A549 (cell line): Measurements from ENCODE around the gene ANKRD6.

ENCODE experiments used
- CBX2 ChIP-seq: fragments of 200-600 bp; sonication (generic); IDR thresholded peaks from 2 replicates; pipeline ENCODE4 v1.6.1; 2016; ENCODE audit warnings: low read depth, mild to moderate bottlenecking, borderline replicate concordance
- FOSL2 ChIP-seq, 2 experiments: fragments of 450-650 bp in 1 of 2; fragments of >200 bp in 1 of 2; sonication (Bioruptor Twin) in 1 of 2; formaldehyde crosslinking; IDR thresholded peaks; 2 replicates each; pipeline versions ENCODE4 v1.5.0 to v1.6.1; 2016 to 2020; ENCODE audit warnings: mild to moderate bottlenecking in 1 of 2, moderate library complexity in 1 of 2
- HES2 ChIP-seq: fragments of >200 bp; sonication (Bioruptor Twin); formaldehyde crosslinking; IDR thresholded peaks from 2 replicates; pipeline ENCODE4 v1.6.1; 2016
- NPAS2 ChIP-seq: fragments of 250-450 bp; sonication (Bioruptor Pico); IDR thresholded peaks from 2 replicates; pipeline ENCODE4 v1.8.0; 2022; ENCODE audit warnings: mild to moderate bottlenecking, moderate library complexity, borderline replicate concordance
- POLR2A ChIP-seq: IDR thresholded peaks from 2 replicates; pipeline ENCODE4 v1.6.1; 2012; ENCODE audit warnings: mild to moderate bottlenecking, low read length
- REST ChIP-seq: fragments of 200-600 bp; sonication (generic); IDR thresholded peaks from 2 replicates; pipeline ENCODE4 v1.6.1; 2016; ENCODE audit warnings: antibody characterized with exemption, mild to moderate bottlenecking, moderate library complexity
- RFX5 ChIP-seq: fragments of 450-650 bp; IDR thresholded peaks from 2 replicates; pipeline ENCODE4 v1.7.1; 2014; ENCODE audit warnings: antibody characterized with exemption, mild to moderate bottlenecking, moderate library complexity
- SMC3 ChIP-seq: fragments of >200 bp; sonication (Bioruptor Twin); formaldehyde crosslinking; IDR thresholded peaks from 3 replicates; pipeline ENCODE4 v1.6.1; 2018; ENCODE audit warnings: inconsistent platforms
- TF ChIP-seq, protein P1 (sequence below): fragments of >200 bp; sonication (Bioruptor Twin); formaldehyde crosslinking; IDR thresholded peaks from 3 replicates; pipeline ENCODE4 v1.5.1; 2016

GRCh38 chr6:89643406-89643805, 210.5 kb downstream of the ANKRD6 start:
- TF ChIP-seq, protein P1, sequence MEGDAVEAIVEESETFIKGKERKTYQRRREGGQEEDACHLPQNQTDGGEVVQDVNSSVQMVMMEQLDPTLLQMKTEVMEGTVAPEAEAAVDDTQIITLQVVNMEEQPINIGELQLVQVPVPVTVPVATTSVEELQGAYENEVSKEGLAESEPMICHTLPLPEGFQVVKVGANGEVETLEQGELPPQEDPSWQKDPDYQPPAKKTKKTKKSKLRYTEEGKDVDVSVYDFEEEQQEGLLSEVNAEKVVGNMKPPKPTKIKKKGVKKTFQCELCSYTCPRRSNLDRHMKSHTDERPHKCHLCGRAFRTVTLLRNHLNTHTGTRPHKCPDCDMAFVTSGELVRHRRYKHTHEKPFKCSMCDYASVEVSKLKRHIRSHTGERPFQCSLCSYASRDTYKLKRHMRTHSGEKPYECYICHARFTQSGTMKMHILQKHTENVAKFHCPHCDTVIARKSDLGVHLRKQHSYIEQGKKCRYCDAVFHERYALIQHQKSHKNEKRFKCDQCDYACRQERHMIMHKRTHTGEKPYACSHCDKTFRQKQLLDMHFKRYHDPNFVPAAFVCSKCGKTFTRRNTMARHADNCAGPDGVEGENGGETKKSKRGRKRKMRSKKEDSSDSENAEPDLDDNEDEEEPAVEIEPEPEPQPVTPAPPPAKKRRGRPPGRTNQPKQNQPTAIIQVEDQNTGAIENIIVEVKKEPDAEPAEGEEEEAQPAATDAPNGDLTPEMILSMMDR: no peak
- TF ChIP-seq REST (no peak), RFX5 (no peak), POLR2A (no peak), CBX2 (no peak), FOSL2 (IDR thresholded peaks at IDR 0.05) (no peak), FOSL2 (CRISPR knock-in tag; IDR thresholded peaks at IDR 0.05) (no peak), NPAS2 (CRISPR knock-in tag) (no peak), SMC3 (no peak), HES2 (no peak)
